ENCODE data around the gene ST3GAL4.

ST3GAL4 gene

GRCh38 chr11:126430581-126431335 lies 75.3 kb downstream of the ST3GAL4 start:
- DNase-seq: no peak

- no peak for DNase-seq
These were observed 76.0 kb downstream of the ST3GAL4 start for GRCh38 chr11:126431401-126432064.

GRCh38 chr11:126432065-126432461 lies 76.6 kb downstream of the ST3GAL4 start:
- no peak for DNase-seq

- no peak for DNase-seq
These were observed 77.0 kb downstream of the ST3GAL4 start for GRCh38 chr11:126432525-126432924.

GRCh38 chr11:126433244-126433846 lies 77.9 kb downstream of the ST3GAL4 start:
- no peak for DNase-seq

- DNase-seq: no peak
These were observed 78.8 kb downstream of the ST3GAL4 start for GRCh38 chr11:126433989-126434949.

- no peak for DNase-seq
These were observed 79.5 kb downstream of the ST3GAL4 start for GRCh38 chr11:126434950-126435335.

- DNase-seq: no peak
These were observed 80.8 kb downstream of the ST3GAL4 start for GRCh38 chr11:126436209-126436755.

- DNase-seq: no peak
These were observed 82.2 kb downstream of the ST3GAL4 start for GRCh38 chr11:126437731-126438130.

GRCh38 chr11:126438272-126438671 lies 82.8 kb downstream of the ST3GAL4 start:
- DNase-seq: no peak

GRCh38 chr11:126438691-126439090 lies 83.2 kb downstream of the ST3GAL4 start:
- DNase-seq: no peak

GRCh38 chr11:126440276-126440675 lies 84.8 kb downstream of the ST3GAL4 start:
- no peak for DNase-seq

- DNase-seq: peak; percentile 71
These were observed 85.5 kb downstream of the ST3GAL4 start for GRCh38 chr11:126440792-126441514.

GRCh38 chr11:126443120-126443519 lies 87.6 kb downstream of the ST3GAL4 start:
- no peak for DNase-seq

GRCh38 chr11:126444072-126444471 lies 88.6 kb downstream of the ST3GAL4 start:
- DNase-seq: no peak

GRCh38 chr11:126446581-126446980 lies 91.1 kb downstream of the ST3GAL4 start:
- no peak for DNase-seq

GRCh38 chr11:126450198-126450597 lies 94.7 kb downstream of the ST3GAL4 start:
- no peak for DNase-seq

- no peak for DNase-seq
These were observed 95.3 kb downstream of the ST3GAL4 start for GRCh38 chr11:126450806-126451205.

- DNase-seq: no peak
These were observed 95.8 kb downstream of the ST3GAL4 start for GRCh38 chr11:126451211-126451802.

- no peak for DNase-seq
These were observed 97.0 kb downstream of the ST3GAL4 start for GRCh38 chr11:126452241-126453101.

Data from activated naive CD4-positive, alpha-beta T cell treated with Interleukin-2 at 50 U/mL for 16 hours (primary cell).